WTC11 (cell line): ENCODE data around the gene AADAC. TPM values are rescaled to one million over a fixed set of nuclear protein-coding genes. Genes with fewer than 3 reads are reported as not detected.

Source experiments
- ATAC-seq: fragments of 200-7000 bp; cut with Tn5 transposase; 2 replicates; pipeline ENCODE4 v1.10.0; 2021; ENCODE audit warnings: mild to moderate bottlenecking, moderate library complexity
- CTCF ChIA-PET: fragments of 300-600 bp; sonication (Branson Sonifier 250); formaldehyde crosslinking; loops from one replicate; lab custom pipeline; 2021; ENCODE audit warnings: antibody characterized with exemption; lab: Charles Lee
- POLR2A ChIA-PET: fragments of 350-600 bp; sonication (Branson Sonifier 250); formaldehyde crosslinking; loops from one replicate; lab custom pipeline; 2021; ENCODE audit warnings: antibody characterized with exemption; lab: Charles Lee
- DNase-seq: peaks from one replicate; pipeline ENCODE4 v3.0.0; 2021; ENCODE audit warnings: low spot score
- H3K27ac Mint-ChIP-seq: 2 replicates; pipeline ENCODE4 v1.8.0; 2021; ENCODE audit warnings: mixed read lengths
- H3K27me3 Mint-ChIP-seq: 2 replicates; pipeline ENCODE4 v1.8.0; 2021; ENCODE audit warnings: low read depth, mild to moderate bottlenecking, moderate library complexity, mixed read lengths
- H3K36me3 Mint-ChIP-seq: 2 replicates; pipeline ENCODE4 v1.8.0; 2021; ENCODE audit warnings: mixed read lengths
- H3K4me1 Mint-ChIP-seq: 2 replicates; pipeline ENCODE4 v1.8.0; 2022; ENCODE audit warnings: mixed read lengths
- H3K4me3 Mint-ChIP-seq: 2 replicates; pipeline ENCODE4 v1.8.0; 2021; ENCODE audit warnings: mild to moderate bottlenecking, moderate library complexity, mixed read lengths
- H3K9me3 Mint-ChIP-seq: 2 replicates; pipeline ENCODE4 v1.8.0; 2021; ENCODE audit warnings: mixed read lengths
- ARID4B ChIP-seq: sonication (generic); formaldehyde crosslinking; IDR thresholded peaks from 2 replicates; pipeline ENCODE4 v1.8.0; 2023; ENCODE audit warnings: missing genetic modification reagents, mild to moderate bottlenecking, borderline replicate concordance
- ATF1 ChIP-seq: sonication (generic); formaldehyde crosslinking; IDR thresholded peaks from 2 replicates; pipeline ENCODE4 v1.8.1; 2023; ENCODE audit warnings: mild to moderate bottlenecking, moderate library complexity, missing genetic modification reagents
- ETV6 ChIP-seq: sonication (generic); formaldehyde crosslinking; IDR thresholded peaks from 2 replicates; pipeline ENCODE4 v1.8.1; 2022; ENCODE audit warnings: mild to moderate bottlenecking, missing genetic modification reagents
- FOXP1 ChIP-seq: sonication (generic); formaldehyde crosslinking; IDR thresholded peaks from 2 replicates; pipeline ENCODE4 v1.8.0; 2022; ENCODE audit warnings: missing genetic modification reagents, mild to moderate bottlenecking, moderate library complexity, borderline replicate concordance
- GTF2I ChIP-seq: fragments of 250-450 bp; sonication (Bioruptor Pico); conservative IDR thresholded peaks from 2 replicates; pipeline ENCODE4 v1.4.0; 2021; ENCODE audit warnings: mild to moderate bottlenecking
- HMGXB4 ChIP-seq: sonication (generic); formaldehyde crosslinking; IDR thresholded peaks from 2 replicates; pipeline ENCODE4 v1.8.1; 2023; ENCODE audit warnings: mild to moderate bottlenecking, moderate library complexity, missing genetic modification reagents
- JUN ChIP-seq: sonication (generic); formaldehyde crosslinking; IDR thresholded peaks from 2 replicates; pipeline ENCODE4 v1.8.0; 2023; ENCODE audit warnings: mild to moderate bottlenecking, missing genetic modification reagents
- MAX ChIP-seq: sonication (generic); formaldehyde crosslinking; IDR thresholded peaks from 2 replicates; pipeline ENCODE4 v1.8.0; 2022; ENCODE audit warnings: mild to moderate bottlenecking, missing genetic modification reagents
- NR1H2 ChIP-seq: sonication (generic); formaldehyde crosslinking; IDR thresholded peaks from 2 replicates; pipeline ENCODE4 v1.9.0; 2021; ENCODE audit warnings: mild to moderate bottlenecking, moderate library complexity, missing genetic modification reagents
- NR2C2 ChIP-seq: sonication (generic); formaldehyde crosslinking; IDR thresholded peaks from 2 replicates; pipeline ENCODE4 v1.8.0; 2022; ENCODE audit warnings: mild to moderate bottlenecking, missing genetic modification reagents
- NR3C1 ChIP-seq: sonication (generic); formaldehyde crosslinking; conservative IDR thresholded peaks from 2 replicates; pipeline ENCODE4 v1.8.1; 2023; ENCODE audit warnings: low read depth, mild to moderate bottlenecking, missing genetic modification reagents
- SMAD3 ChIP-seq: sonication (generic); formaldehyde crosslinking; IDR thresholded peaks from 2 replicates; pipeline ENCODE4 v1.8.0; 2022; ENCODE audit warnings: missing genetic modification reagents, mild to moderate bottlenecking, borderline replicate concordance
- TCF7 ChIP-seq: sonication (generic); formaldehyde crosslinking; IDR thresholded peaks from 2 replicates; pipeline ENCODE4 v1.8.0; 2022; ENCODE audit warnings: mild to moderate bottlenecking, low read depth, missing genetic modification reagents, moderate library complexity
- TEAD1 ChIP-seq: sonication (generic); formaldehyde crosslinking; IDR thresholded peaks from 2 replicates; pipeline ENCODE4 v1.8.0; 2022; ENCODE audit warnings: mild to moderate bottlenecking, missing genetic modification reagents
- ZNF219 ChIP-seq: sonication (generic); formaldehyde crosslinking; IDR thresholded peaks from 2 replicates; pipeline ENCODE4 v1.8.0; 2023; ENCODE audit warnings: missing genetic modification reagents, mild to moderate bottlenecking, borderline replicate concordance
- ZNF396 ChIP-seq: fragments of 250-450 bp; sonication (Bioruptor Pico); IDR thresholded peaks from 2 replicates; pipeline ENCODE4 v1.8.0; 2021; ENCODE audit warnings: mild to moderate bottlenecking, moderate library complexity, borderline replicate concordance
- total RNA-seq: library from RNA; stranded (reverse); gene quantifications from 3 replicates; pipeline ENCODE4 v1.2.3, GENCODE V29; 2021
- TF ChIP-seq, protein P1 (sequence below): sonication (generic); formaldehyde crosslinking; IDR thresholded peaks from 2 replicates; pipeline ENCODE4 v1.8.1; 2022; ENCODE audit warnings: low read depth, mild to moderate bottlenecking, moderate library complexity, missing genetic modification reagents, borderline replicate concordance
- TF ChIP-seq, protein P2 (sequence below): fragments of 250-450 bp; sonication (Bioruptor Pico); IDR thresholded peaks from 2 replicates; pipeline ENCODE4 v1.8.0; 2021; ENCODE audit warnings: mild to moderate bottlenecking
- TF ChIP-seq, protein P3 (sequence below): sonication (generic); formaldehyde crosslinking; IDR thresholded peaks from 2 replicates; pipeline ENCODE4 v1.8.0; 2022; ENCODE audit warnings: mild to moderate bottlenecking, missing genetic modification reagents
- TF ChIP-seq, protein P4 (sequence below): fragments of 250-450 bp; sonication (Bioruptor Pico); IDR thresholded peaks from 2 replicates; pipeline ENCODE4 v1.9.0; 2021; ENCODE audit warnings: moderate library complexity, mild to moderate bottlenecking, inconsistent platforms, borderline replicate concordance
- TF ChIP-seq, protein P5 (sequence below): sonication (generic); formaldehyde crosslinking; IDR thresholded peaks from 2 replicates; pipeline ENCODE4 v1.8.0; 2022; ENCODE audit warnings: mild to moderate bottlenecking, missing genetic modification reagents

The AADAC gene
- total RNA-seq, 1 experiment from 2014 or later: 0.11 TPM

GRCh38 chr3:151798466-151798865 lies 15.4 kb upstream of the AADAC start:
- no peak for TF ChIP-seq NR1H2 (CRISPR knock-in tag)
- no peak for TF ChIP-seq ETV6
- TF ChIP-seq HMGXB4 (CRISPR knock-in tag): no peak
- TF ChIP-seq NR2C2 (CRISPR knock-in tag): no peak
- TF ChIP-seq, protein P1, sequence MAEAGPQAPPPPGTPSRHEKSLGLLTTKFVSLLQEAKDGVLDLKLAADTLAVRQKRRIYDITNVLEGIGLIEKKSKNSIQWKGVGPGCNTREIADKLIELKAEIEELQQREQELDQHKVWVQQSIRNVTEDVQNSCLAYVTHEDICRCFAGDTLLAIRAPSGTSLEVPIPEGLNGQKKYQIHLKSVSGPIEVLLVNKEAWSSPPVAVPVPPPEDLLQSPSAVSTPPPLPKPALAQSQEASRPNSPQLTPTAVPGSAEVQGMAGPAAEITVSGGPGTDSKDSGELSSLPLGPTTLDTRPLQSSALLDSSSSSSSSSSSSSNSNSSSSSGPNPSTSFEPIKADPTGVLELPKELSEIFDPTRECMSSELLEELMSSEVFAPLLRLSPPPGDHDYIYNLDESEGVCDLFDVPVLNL (CRISPR knock-in tag): no peak
- no peak for TF ChIP-seq GTF2I (CRISPR knock-in tag)
- TF ChIP-seq, protein P2, sequence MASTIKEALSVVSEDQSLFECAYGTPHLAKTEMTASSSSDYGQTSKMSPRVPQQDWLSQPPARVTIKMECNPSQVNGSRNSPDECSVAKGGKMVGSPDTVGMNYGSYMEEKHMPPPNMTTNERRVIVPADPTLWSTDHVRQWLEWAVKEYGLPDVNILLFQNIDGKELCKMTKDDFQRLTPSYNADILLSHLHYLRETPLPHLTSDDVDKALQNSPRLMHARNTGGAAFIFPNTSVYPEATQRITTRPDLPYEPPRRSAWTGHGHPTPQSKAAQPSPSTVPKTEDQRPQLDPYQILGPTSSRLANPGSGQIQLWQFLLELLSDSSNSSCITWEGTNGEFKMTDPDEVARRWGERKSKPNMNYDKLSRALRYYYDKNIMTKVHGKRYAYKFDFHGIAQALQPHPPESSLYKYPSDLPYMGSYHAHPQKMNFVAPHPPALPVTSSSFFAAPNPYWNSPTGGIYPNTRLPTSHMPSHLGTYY (CRISPR knock-in tag): no peak
- ATAC-seq (no peak), DNase-seq (no peak)
- Mint-ChIP-seq H3K36me3 (no peaks in the 10 kb centered on the region), H3K27me3 (no peaks in the 10 kb centered on the region), H3K27ac (no peak overlapping the region), H3K4me1 (no peaks in the 10 kb centered on the region), H3K4me3 (no peak overlapping the region), H3K9me3 (0 out of 2 replicates have a peak, but pooled peaks cover 3% of the 10 kb centered on the region)
- CTCF ChIA-PET: no interaction called here
- POLR2A ChIA-PET: no interaction called here

DNA sequence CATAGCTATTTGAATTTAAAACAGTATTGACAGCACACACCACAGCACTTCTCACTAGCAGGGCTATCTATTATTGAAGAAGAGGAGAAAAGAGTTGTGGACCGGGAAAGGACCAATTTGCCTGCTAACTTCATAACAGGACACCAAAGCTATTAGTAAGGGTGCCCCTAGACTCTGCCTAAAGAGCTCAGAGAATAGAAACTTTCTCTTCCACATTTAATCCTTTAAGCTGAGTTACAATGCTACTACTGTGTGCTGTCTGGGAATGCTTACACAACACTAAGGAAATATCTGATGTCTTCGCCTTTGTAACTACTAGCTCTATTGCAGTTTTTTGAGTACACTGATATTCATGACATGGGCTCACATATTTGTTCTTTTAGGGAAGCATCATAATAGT lies 13.5 kb upstream of the AADAC start:
- Mint-ChIP-seq H3K9me3 (0 out of 2 replicates have a peak, but pooled peaks cover 2% of the 10 kb centered on the region), H3K27ac (no peak overlapping the region), H3K27me3 (no peaks in the 10 kb centered on the region), H3K4me1 (no peaks in the 10 kb centered on the region), H3K36me3 (no peaks in the 10 kb centered on the region), H3K4me3 (no peak overlapping the region)
- no peak for DNase-seq
- CTCF ChIA-PET: interaction anchor here (1.2 kb wide), 1 partner anchor 332 kb away, joined by 3 read pairs; no protein-coding TSS in a partner anchor
- no peak for ATAC-seq
- POLR2A ChIA-PET: no interaction called here
- no peak for TF ChIP-seq SMAD3 (CRISPR knock-in tag)
- no peak for TF ChIP-seq JUN
- no peak for TF ChIP-seq TCF7 (CRISPR knock-in tag)
- TF ChIP-seq, protein P3, sequence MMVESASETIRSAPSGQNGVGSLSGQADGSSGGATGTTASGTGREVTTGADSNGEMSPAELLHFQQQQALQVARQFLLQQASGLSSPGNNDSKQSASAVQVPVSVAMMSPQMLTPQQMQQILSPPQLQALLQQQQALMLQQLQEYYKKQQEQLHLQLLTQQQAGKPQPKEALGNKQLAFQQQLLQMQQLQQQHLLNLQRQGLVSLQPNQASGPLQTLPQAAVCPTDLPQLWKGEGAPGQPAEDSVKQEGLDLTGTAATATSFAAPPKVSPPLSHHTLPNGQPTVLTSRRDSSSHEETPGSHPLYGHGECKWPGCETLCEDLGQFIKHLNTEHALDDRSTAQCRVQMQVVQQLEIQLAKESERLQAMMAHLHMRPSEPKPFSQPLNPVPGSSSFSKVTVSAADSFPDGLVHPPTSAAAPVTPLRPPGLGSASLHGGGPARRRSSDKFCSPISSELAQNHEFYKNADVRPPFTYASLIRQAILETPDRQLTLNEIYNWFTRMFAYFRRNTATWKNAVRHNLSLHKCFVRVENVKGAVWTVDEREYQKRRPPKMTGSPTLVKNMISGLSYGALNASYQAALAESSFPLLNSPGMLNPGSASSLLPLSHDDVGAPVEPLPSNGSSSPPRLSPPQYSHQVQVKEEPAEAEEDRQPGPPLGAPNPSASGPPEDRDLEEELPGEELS (CRISPR knock-in tag): no peak
- TF ChIP-seq, protein P1 (CRISPR knock-in tag): no peak
- TF ChIP-seq, protein P4, sequence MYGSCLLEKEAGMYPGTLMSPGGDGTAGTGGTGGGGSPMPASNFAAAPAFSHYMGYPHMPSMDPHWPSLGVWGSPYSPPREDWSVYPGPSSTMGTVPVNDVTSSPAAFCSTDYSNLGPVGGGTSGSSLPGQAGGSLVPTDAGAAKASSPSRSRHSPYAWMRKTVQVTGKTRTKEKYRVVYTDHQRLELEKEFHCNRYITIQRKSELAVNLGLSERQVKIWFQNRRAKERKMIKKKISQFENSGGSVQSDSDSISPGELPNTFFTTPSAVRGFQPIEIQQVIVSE (CRISPR knock-in tag): no peak
- TF ChIP-seq MAX: no peak
- TF ChIP-seq, protein P5, sequence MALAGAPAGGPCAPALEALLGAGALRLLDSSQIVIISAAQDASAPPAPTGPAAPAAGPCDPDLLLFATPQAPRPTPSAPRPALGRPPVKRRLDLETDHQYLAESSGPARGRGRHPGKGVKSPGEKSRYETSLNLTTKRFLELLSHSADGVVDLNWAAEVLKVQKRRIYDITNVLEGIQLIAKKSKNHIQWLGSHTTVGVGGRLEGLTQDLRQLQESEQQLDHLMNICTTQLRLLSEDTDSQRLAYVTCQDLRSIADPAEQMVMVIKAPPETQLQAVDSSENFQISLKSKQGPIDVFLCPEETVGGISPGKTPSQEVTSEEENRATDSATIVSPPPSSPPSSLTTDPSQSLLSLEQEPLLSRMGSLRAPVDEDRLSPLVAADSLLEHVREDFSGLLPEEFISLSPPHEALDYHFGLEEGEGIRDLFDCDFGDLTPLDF (CRISPR knock-in tag): no peak
- no peak for TF ChIP-seq TEAD1 (CRISPR knock-in tag)
- TF ChIP-seq ZNF219 (CRISPR knock-in tag): no peak
- no peak for TF ChIP-seq FOXP1
- no peak for TF ChIP-seq NR3C1 (CRISPR knock-in tag)
- TF ChIP-seq ARID4B (CRISPR knock-in tag): no peak
- TF ChIP-seq ZNF396: no peak
- TF ChIP-seq ATF1 (CRISPR knock-in tag): no peak
